ENCODE results near the gene AKAP6. TPM values are rescaled to one million over a fixed set of nuclear protein-coding genes. Genes with fewer than 3 reads are reported as not detected.
"Not testable (repeated sequence)": the region's sequence is repeated elsewhere in the genome, so short reads cannot be mapped to it uniquely, and the experiment has no call there.

Gene AKAP6
- total RNA-seq, 1 donor from 2014 or later: 3.6 TPM

- peaks cover 5% of the 10 kb centered on the region for H3K36me3 Mint-ChIP-seq (ENCODE audit: low read depth)
- TF ChIP-seq CTCF (IDR thresholded peaks at IDR 0.05): no peak
- no peak overlapping the region for H3K4me3 Mint-ChIP-seq (ENCODE audit: unreplicated experiment)
- no peaks in the 10 kb centered on the region for H3K27me3 Mint-ChIP-seq (ENCODE audit: low read depth)
- no peaks in the 10 kb centered on the region for H3K4me1 Mint-ChIP-seq (ENCODE audit: low read depth)
- H3K27ac Mint-ChIP-seq (ENCODE audit: unreplicated experiment): no peak overlapping the region
- no peak for DNase-seq (ENCODE audit: low spot score)
- peaks cover 20% of the 10 kb centered on the region for H3K9me3 Mint-ChIP-seq (ENCODE audit: low read depth)
Observed at GRCh38 chr14:32384464-32384863, 55.4 kb downstream of the AKAP6 start.

- not testable (repeated sequence) for H3K36me3 Mint-ChIP-seq (ENCODE audit: low read depth); H3K27me3 Mint-ChIP-seq (ENCODE audit: low read depth); H3K4me1 Mint-ChIP-seq (ENCODE audit: low read depth); H3K27ac Mint-ChIP-seq (ENCODE audit: unreplicated experiment); DNase-seq (ENCODE audit: low spot score); H3K4me3 Mint-ChIP-seq (ENCODE audit: unreplicated experiment)
- peaks cover 31% of the 10 kb centered on the region for H3K9me3 Mint-ChIP-seq (ENCODE audit: low read depth)
Observed at GRCh38 chr14:32387295-32387694, 58.2 kb downstream of the AKAP6 start.

GRCh38 chr14:32393119-32393518 is 64.0 kb downstream of the AKAP6 start:
- peaks cover 5% of the 10 kb centered on the region for H3K36me3 Mint-ChIP-seq (ENCODE audit: low read depth)
- DNase-seq (ENCODE audit: low spot score): no peak
- peaks cover 5% of the 10 kb centered on the region for H3K4me1 Mint-ChIP-seq (ENCODE audit: low read depth)
- no peak overlapping the region for H3K4me3 Mint-ChIP-seq (ENCODE audit: unreplicated experiment)
- H3K27ac Mint-ChIP-seq (ENCODE audit: unreplicated experiment): no peak overlapping the region
- H3K27me3 Mint-ChIP-seq (ENCODE audit: low read depth): no peaks in the 10 kb centered on the region
- H3K9me3 Mint-ChIP-seq (ENCODE audit: low read depth): peaks cover 25% of the 10 kb centered on the region
- no peak for TF ChIP-seq CTCF (IDR thresholded peaks at IDR 0.05)

- H3K4me1 Mint-ChIP-seq (ENCODE audit: low read depth): peaks cover 14% of the 10 kb centered on the region
Observed at GRCh38 chr14:32394038-32394437, 64.9 kb downstream of the AKAP6 start.

GRCh38 chr14:32396885-32397284 is 67.8 kb downstream of the AKAP6 start:
- no peaks in the 10 kb centered on the region for H3K36me3 Mint-ChIP-seq (ENCODE audit: low read depth)
- DNase-seq (ENCODE audit: low spot score): no peak
- no peak overlapping the region for H3K27ac Mint-ChIP-seq (ENCODE audit: unreplicated experiment)
- H3K4me3 Mint-ChIP-seq (ENCODE audit: unreplicated experiment): no peak overlapping the region
- peaks cover 4% of the 10 kb centered on the region for H3K9me3 Mint-ChIP-seq (ENCODE audit: low read depth)
- no peak for TF ChIP-seq CTCF (IDR thresholded peaks at IDR 0.05)
- peaks cover 21% of the 10 kb centered on the region for H3K4me1 Mint-ChIP-seq (ENCODE audit: low read depth)
- H3K27me3 Mint-ChIP-seq (ENCODE audit: low read depth): no peaks in the 10 kb centered on the region

More at GRCh38 chr14:32394038-32394437, 64.9 kb downstream of the AKAP6 start:
- Mint-ChIP-seq H3K4me3 (ENCODE audit: unreplicated experiment) (no peak overlapping the region), H3K36me3 (ENCODE audit: low read depth) (no peaks in the 10 kb centered on the region), H3K27ac (ENCODE audit: unreplicated experiment) (no peak overlapping the region), H3K27me3 (ENCODE audit: low read depth) (no peaks in the 10 kb centered on the region), H3K9me3 (ENCODE audit: low read depth) (peaks cover 18% of the 10 kb centered on the region)
- DNase-seq (ENCODE audit: low spot score): no peak
- no peak for TF ChIP-seq CTCF (IDR thresholded peaks at IDR 0.05)

GRCh38 chr14:32397861-32398640 is 69.0 kb downstream of the AKAP6 start:
- DNase-seq (ENCODE audit: low spot score): no peak
- Mint-ChIP-seq H3K27me3 (ENCODE audit: low read depth) (no peaks in the 10 kb centered on the region), H3K9me3 (ENCODE audit: low read depth) (no peaks in the 10 kb centered on the region), H3K4me3 (ENCODE audit: unreplicated experiment) (no peak overlapping the region), H3K36me3 (ENCODE audit: low read depth) (no peaks in the 10 kb centered on the region), H3K27ac (ENCODE audit: unreplicated experiment) (peak overlapping the region; percentile 46), H3K4me1 (ENCODE audit: low read depth) (peaks cover 21% of the 10 kb centered on the region)
- TF ChIP-seq CTCF (IDR thresholded peaks at IDR 0.05): no peak

All from chondrocyte (in vitro differentiated cells).